MM.1S (cell line): ENCODE results near the gene PCDHA1.
"Not testable (repeated sequence)": the region's sequence is repeated elsewhere in the genome, so short reads cannot be mapped to it uniquely, and the experiment has no call there.

Experiments used
- DNase-seq: peaks from one replicate; pipeline ENCODE4 v3.0.0-alpha.2; 2015
- H2AFZ ChIP-seq: fragments of 300-600 bp; sonication (generic); 2 replicates; pipeline ENCODE4 v1.6.0; 2016; ENCODE audit warnings: antibody characterized with exemption, low read length
- H3F3A ChIP-seq: fragments of 300-600 bp; sonication (generic); 2 replicates; pipeline ENCODE4 v1.6.1; 2016; ENCODE audit warnings: mild to moderate bottlenecking, antibody characterized with exemption, low read length, moderate library complexity, mixed read lengths; ENCODE audit not compliant: insufficient read depth
- H3K27ac ChIP-seq: fragments of 300-600 bp; sonication (generic); 2 replicates; pipeline ENCODE4 v1.5.1; 2016; ENCODE audit warnings: mild to moderate bottlenecking, low read length
- H3K27me3 ChIP-seq: fragments of 300-600 bp; sonication (generic); replicated peaks from 2 replicates; pipeline ENCODE4 v1.6.0; 2016; ENCODE audit warnings: low read length; ENCODE audit not compliant: insufficient read depth
- H3K36me3 ChIP-seq: fragments of 300-600 bp; sonication (generic); replicated peaks from 2 replicates; pipeline ENCODE4 v1.6.1; 2016; ENCODE audit warnings: mild to moderate bottlenecking, low read length, mixed read lengths; ENCODE audit not compliant: insufficient read depth
- H3K4me1 ChIP-seq: fragments of 300-600 bp; sonication (generic); 2 replicates; pipeline ENCODE4 v1.6.1; 2016; ENCODE audit warnings: low read length, mixed read lengths
- H3K4me2 ChIP-seq: fragments of 300-600 bp; sonication (generic); 2 replicates; pipeline ENCODE4 v1.6.0; 2016; ENCODE audit warnings: low read depth, low read length
- H3K4me3 ChIP-seq: fragments of 300-600 bp; sonication (generic); 2 replicates; pipeline ENCODE4 v1.5.1; 2016; ENCODE audit warnings: low read length, mixed read lengths
- H3K79me2 ChIP-seq: fragments of 300-600 bp; sonication (generic); 2 replicates; pipeline ENCODE4 v1.6.1; 2016; ENCODE audit warnings: mixed run types, low read length, mixed read lengths
- H3K9ac ChIP-seq: fragments of 300-600 bp; sonication (generic); 2 replicates; pipeline ENCODE4 v1.6.1; 2016; ENCODE audit warnings: low read length, mixed read lengths
- H3K9me2 ChIP-seq: fragments of 300-600 bp; sonication (generic); replicated peaks from 2 replicates; pipeline ENCODE4 v1.6.1; 2016; ENCODE audit warnings: mild to moderate bottlenecking, low read length, mixed read lengths; ENCODE audit not compliant: insufficient read depth
- H3K9me3 ChIP-seq: fragments of 300-600 bp; sonication (generic); replicated peaks from 2 replicates; pipeline ENCODE4 v1.6.1; 2016; ENCODE audit warnings: mild to moderate bottlenecking, low read length, mixed read lengths; ENCODE audit not compliant: insufficient read depth
- H4K20me1 ChIP-seq: fragments of 300-600 bp; sonication (generic); 2 replicates; pipeline ENCODE4 v1.6.1; 2016; ENCODE audit warnings: mild to moderate bottlenecking, low read length, moderate library complexity, mixed read lengths; ENCODE audit not compliant: insufficient read depth
- CTCF ChIP-seq: fragments of 300-600 bp; sonication (generic); IDR thresholded peaks from 2 replicates; pipeline ENCODE4 v1.5.1; 2016; ENCODE audit warnings: antibody characterized with exemption, low read length, mixed read lengths
- EZH2 ChIP-seq: fragments of 300-600 bp; sonication (generic); optimal IDR thresholded peaks from 2 replicates; pipeline ENCODE3; 2017; ENCODE audit warnings: low read depth, mild to moderate bottlenecking, antibody characterized with exemption, low read length, mixed read lengths
- EZH2phosphoT487 ChIP-seq: fragments of 300-600 bp; sonication (generic); IDR thresholded peaks from 2 replicates; pipeline ENCODE4 v1.6.1; 2018; ENCODE audit warnings: antibody characterized with exemption, low read length

The PCDHA1 gene

GRCh38 chr5:140842798-140843733 is 57.1 kb downstream of the PCDHA1 start:
- no peak overlapping the region for H3K9ac ChIP-seq
- H3K9me2 ChIP-seq, result no peaks in the 10 kb centered on the region
- H2AFZ ChIP-seq, result no peak overlapping the region
- H3K4me3 ChIP-seq, result no peak overlapping the region
- H3K27ac ChIP-seq, result no peak overlapping the region
- TF ChIP-seq EZH2phosphoT487 (no peak), CTCF (no peak), EZH2 (no peak)
- H3K79me2 ChIP-seq, result no peaks in the 10 kb centered on the region
- H3K4me1 ChIP-seq, result no peaks in the 10 kb centered on the region
- H3K9me3 ChIP-seq, result no peaks in the 10 kb centered on the region
- DNase-seq, result no peak
- no peaks in the 10 kb centered on the region for H3F3A ChIP-seq
- H4K20me1 ChIP-seq, result no peaks in the 10 kb centered on the region
- H3K36me3 ChIP-seq, result no peaks in the 10 kb centered on the region
- no peak overlapping the region for H3K4me2 ChIP-seq
- H3K27me3 ChIP-seq, result no peaks in the 10 kb centered on the region

GRCh38 chr5:140848139-140849102 is 62.5 kb downstream of the PCDHA1 start, which contains the start of gene PCDHA9:
PCDHA9 (plus strand) TSS chr5:140848382; CDS start chr5:140848496, 114 bp downstream.
- H3K4me3 ChIP-seq, H3K27me3 ChIP-seq, H4K20me1 ChIP-seq, H3K9me2 ChIP-seq, DNase-seq, H3K79me2 ChIP-seq, H3K36me3 ChIP-seq, H3K4me1 ChIP-seq, H3K9me3 ChIP-seq, H2AFZ ChIP-seq, H3K27ac ChIP-seq, H3K4me2 ChIP-seq, H3K9ac ChIP-seq, H3F3A ChIP-seq: not testable (repeated sequence)

- H3F3A ChIP-seq, DNase-seq, H3K36me3 ChIP-seq, H3K79me2 ChIP-seq, H3K9me3 ChIP-seq, H3K4me3 ChIP-seq, H3K4me1 ChIP-seq, H2AFZ ChIP-seq, H3K27ac ChIP-seq, H3K9ac ChIP-seq, H3K9me2 ChIP-seq, H4K20me1 ChIP-seq, H3K27me3 ChIP-seq, H3K4me2 ChIP-seq: not testable (repeated sequence)
Observed at GRCh38 chr5:140849831-140850634, 64.1 kb downstream of the PCDHA1 start.
